ENCODE data around the gene SEMA5B. TPM values are rescaled to one million over a fixed set of nuclear protein-coding genes. Genes with fewer than 3 reads are reported as not detected.

The SEMA5B gene
- total RNA-seq, 1 donor from 2014 or later = 4.2 TPM

- H3K9me3 Mint-ChIP-seq (ENCODE audit: low read depth) = no peaks in the 10 kb centered on the region
- no peak overlapping the region for H3K27ac Mint-ChIP-seq
- DNase-seq (ENCODE audit: low spot score, unreplicated experiment) = no peak
- no peak overlapping the region for H3K4me3 Mint-ChIP-seq (ENCODE audit: low read depth)
- H3K27me3 Mint-ChIP-seq = peaks cover 45% of the 10 kb centered on the region
- no peaks in the 10 kb centered on the region for H3K4me1 Mint-ChIP-seq (ENCODE audit: low read depth)
- no peaks in the 10 kb centered on the region for H3K36me3 Mint-ChIP-seq (ENCODE audit: insufficient read depth)
- TF ChIP-seq CTCF (IDR thresholded peaks at IDR 0.05; ENCODE audit: unreplicated experiment) = no peak
Measured at GRCh38 chr3:123039178-123039577, 11.6 kb upstream of the SEMA5B start.

GRCh38 chr3:123038751-123039150 is 11.2 kb upstream of the SEMA5B start:
- peaks cover 48% of the 10 kb centered on the region for H3K27me3 Mint-ChIP-seq
- no peaks in the 10 kb centered on the region for H3K4me1 Mint-ChIP-seq (ENCODE audit: low read depth)
- H3K36me3 Mint-ChIP-seq (ENCODE audit: insufficient read depth) = no peaks in the 10 kb centered on the region
- DNase-seq (ENCODE audit: low spot score, unreplicated experiment) = no peak
- no peak overlapping the region for H3K4me3 Mint-ChIP-seq (ENCODE audit: low read depth)
- H3K27ac Mint-ChIP-seq = no peak overlapping the region
- no peak for TF ChIP-seq CTCF (IDR thresholded peaks at IDR 0.05; ENCODE audit: unreplicated experiment)
- H3K9me3 Mint-ChIP-seq (ENCODE audit: low read depth) = no peaks in the 10 kb centered on the region

- no peak for TF ChIP-seq CTCF (IDR thresholded peaks at IDR 0.05; ENCODE audit: unreplicated experiment)
- no peaks in the 10 kb centered on the region for H3K4me1 Mint-ChIP-seq (ENCODE audit: low read depth)
- no peak for DNase-seq (ENCODE audit: low spot score, unreplicated experiment)
- no peak overlapping the region for H3K4me3 Mint-ChIP-seq (ENCODE audit: low read depth)
- no peak overlapping the region for H3K27ac Mint-ChIP-seq
- H3K36me3 Mint-ChIP-seq (ENCODE audit: insufficient read depth) = no peaks in the 10 kb centered on the region
- H3K27me3 Mint-ChIP-seq = peaks cover 42% of the 10 kb centered on the region
- H3K9me3 Mint-ChIP-seq (ENCODE audit: low read depth) = no peaks in the 10 kb centered on the region
Measured at GRCh38 chr3:123037015-123037375, 9.4 kb upstream of the SEMA5B start.

- Mint-ChIP-seq H3K36me3 (ENCODE audit: insufficient read depth) (no peaks in the 10 kb centered on the region), H3K4me1 (ENCODE audit: low read depth) (no peaks in the 10 kb centered on the region), H3K4me3 (ENCODE audit: low read depth) (no peak overlapping the region), H3K27ac (no peak overlapping the region), H3K9me3 (ENCODE audit: low read depth) (no peaks in the 10 kb centered on the region), H3K27me3 (peaks cover 39% of the 10 kb centered on the region)
- no peak for DNase-seq (ENCODE audit: low spot score, unreplicated experiment)
- TF ChIP-seq CTCF (IDR thresholded peaks at IDR 0.05; ENCODE audit: unreplicated experiment) = no peak
Measured at GRCh38 chr3:123036352-123037014, 8.9 kb upstream of the SEMA5B start.

GRCh38 chr3:123034996-123035395 is 7.4 kb upstream of the SEMA5B start:
- Mint-ChIP-seq H3K36me3 (ENCODE audit: insufficient read depth) (no peaks in the 10 kb centered on the region), H3K27ac (no peak overlapping the region), H3K4me1 (ENCODE audit: low read depth) (peaks cover 2% of the 10 kb centered on the region), H3K9me3 (ENCODE audit: low read depth) (no peaks in the 10 kb centered on the region), H3K4me3 (ENCODE audit: low read depth) (no peak overlapping the region), H3K27me3 (peaks cover 38% of the 10 kb centered on the region)
- no peak for DNase-seq (ENCODE audit: low spot score, unreplicated experiment)
- no peak for TF ChIP-seq CTCF (IDR thresholded peaks at IDR 0.05; ENCODE audit: unreplicated experiment)
